Transverse colon (tissue), 3 donors: ENCODE measurements around the gene LSR.

Source experiments
- EP300 ChIP-seq: sonication (generic); formaldehyde crosslinking; IDR thresholded peaks from one replicate; pipeline ENCODE4 v1.6.1; 2017; ENCODE audit warnings: antibody characterized with exemption, low read depth
- POLR2A ChIP-seq: fragments of 450-650 bp; IDR thresholded peaks from one replicate; pipeline ENCODE4 v1.6.1; 2016; ENCODE audit warnings: antibody characterized with exemption, mild to moderate bottlenecking, moderate library complexity
- TF ChIP-seq, protein P1 (sequence below), 5 experiments: fragments of 200-600 bp in 3 of 5; fragments of 450-650 bp in 2 of 5; sonication (generic) in 3 of 5; IDR thresholded peaks; 1 replicate in 2 of 5; 2 replicates in 3 of 5; pipeline ENCODE4 v1.5.1; 2016 to 2017; ENCODE audit warnings: antibody characterized with exemption in 5 of 5, inconsistent platforms in 3 of 5, mild to moderate bottlenecking in 2 of 5, moderate library complexity in 1 of 5

DNA sequence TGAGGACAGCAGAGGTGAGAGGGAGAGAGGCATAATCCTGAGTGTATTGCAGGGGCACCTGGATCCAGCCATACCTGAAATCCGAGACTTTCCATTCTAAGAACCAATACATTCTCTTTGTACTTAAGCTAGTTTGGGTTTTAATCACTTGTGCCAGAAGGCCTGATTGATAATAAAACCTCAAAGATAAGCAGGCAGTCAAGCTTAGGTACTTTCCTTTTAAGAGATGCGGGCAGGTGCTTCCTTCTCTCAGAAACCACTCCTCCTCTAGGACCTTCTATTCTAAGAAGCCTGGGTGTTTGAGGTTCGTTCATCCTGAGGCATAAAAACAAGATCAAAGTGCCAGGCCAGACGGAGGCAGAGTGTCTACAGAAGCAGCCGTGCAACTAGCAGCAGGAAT lies 42.4 kb upstream of the LSR start:
- TF ChIP-seq, protein P1, sequence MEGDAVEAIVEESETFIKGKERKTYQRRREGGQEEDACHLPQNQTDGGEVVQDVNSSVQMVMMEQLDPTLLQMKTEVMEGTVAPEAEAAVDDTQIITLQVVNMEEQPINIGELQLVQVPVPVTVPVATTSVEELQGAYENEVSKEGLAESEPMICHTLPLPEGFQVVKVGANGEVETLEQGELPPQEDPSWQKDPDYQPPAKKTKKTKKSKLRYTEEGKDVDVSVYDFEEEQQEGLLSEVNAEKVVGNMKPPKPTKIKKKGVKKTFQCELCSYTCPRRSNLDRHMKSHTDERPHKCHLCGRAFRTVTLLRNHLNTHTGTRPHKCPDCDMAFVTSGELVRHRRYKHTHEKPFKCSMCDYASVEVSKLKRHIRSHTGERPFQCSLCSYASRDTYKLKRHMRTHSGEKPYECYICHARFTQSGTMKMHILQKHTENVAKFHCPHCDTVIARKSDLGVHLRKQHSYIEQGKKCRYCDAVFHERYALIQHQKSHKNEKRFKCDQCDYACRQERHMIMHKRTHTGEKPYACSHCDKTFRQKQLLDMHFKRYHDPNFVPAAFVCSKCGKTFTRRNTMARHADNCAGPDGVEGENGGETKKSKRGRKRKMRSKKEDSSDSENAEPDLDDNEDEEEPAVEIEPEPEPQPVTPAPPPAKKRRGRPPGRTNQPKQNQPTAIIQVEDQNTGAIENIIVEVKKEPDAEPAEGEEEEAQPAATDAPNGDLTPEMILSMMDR (IDR thresholded peaks at IDR 0.05): no peak
- no peak for TF ChIP-seq EP300
- TF ChIP-seq POLR2A: no peak
